GM12801 (cell line): ENCODE data around the gene MAP3K20.

Experiments
- TF ChIP-seq, protein P1 (sequence below): IDR thresholded peaks from one replicate; pipeline ENCODE4 v1.5.1; 2011; ENCODE audit warnings: control low read depth; ENCODE audit not compliant: insufficient read length; ENCODE audit errors: extremely low read depth

MAP3K20 gene

GRCh38 chr2:173032032-173032431, 43.6 kb upstream of the MAP3K20 start:
- TF ChIP-seq, protein P1, sequence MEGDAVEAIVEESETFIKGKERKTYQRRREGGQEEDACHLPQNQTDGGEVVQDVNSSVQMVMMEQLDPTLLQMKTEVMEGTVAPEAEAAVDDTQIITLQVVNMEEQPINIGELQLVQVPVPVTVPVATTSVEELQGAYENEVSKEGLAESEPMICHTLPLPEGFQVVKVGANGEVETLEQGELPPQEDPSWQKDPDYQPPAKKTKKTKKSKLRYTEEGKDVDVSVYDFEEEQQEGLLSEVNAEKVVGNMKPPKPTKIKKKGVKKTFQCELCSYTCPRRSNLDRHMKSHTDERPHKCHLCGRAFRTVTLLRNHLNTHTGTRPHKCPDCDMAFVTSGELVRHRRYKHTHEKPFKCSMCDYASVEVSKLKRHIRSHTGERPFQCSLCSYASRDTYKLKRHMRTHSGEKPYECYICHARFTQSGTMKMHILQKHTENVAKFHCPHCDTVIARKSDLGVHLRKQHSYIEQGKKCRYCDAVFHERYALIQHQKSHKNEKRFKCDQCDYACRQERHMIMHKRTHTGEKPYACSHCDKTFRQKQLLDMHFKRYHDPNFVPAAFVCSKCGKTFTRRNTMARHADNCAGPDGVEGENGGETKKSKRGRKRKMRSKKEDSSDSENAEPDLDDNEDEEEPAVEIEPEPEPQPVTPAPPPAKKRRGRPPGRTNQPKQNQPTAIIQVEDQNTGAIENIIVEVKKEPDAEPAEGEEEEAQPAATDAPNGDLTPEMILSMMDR = no peak

GRCh38 chr2:173033084-173033483, 42.6 kb upstream of the MAP3K20 start:
- TF ChIP-seq, protein P1 = no peak

DNA sequence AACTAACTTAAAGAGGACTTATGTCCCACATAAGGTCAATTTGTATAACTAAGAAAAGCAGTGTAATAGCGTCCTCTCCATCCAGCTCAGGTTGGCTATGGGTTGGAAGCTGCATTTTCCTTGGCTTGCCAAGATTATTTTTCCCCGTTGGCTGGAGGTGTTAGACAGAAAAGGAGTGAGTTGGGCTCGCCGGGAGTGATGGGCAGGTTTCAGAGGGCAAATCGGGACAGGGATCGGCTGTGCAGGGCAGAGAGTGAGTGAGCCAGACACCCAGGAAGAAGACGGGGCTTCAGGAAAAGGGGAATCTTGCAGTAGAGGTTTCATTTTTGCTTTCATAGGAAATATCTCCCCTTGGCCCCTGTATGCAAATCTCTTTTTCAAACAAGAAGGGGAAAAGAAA, 41.5 kb upstream of the MAP3K20 start:
- TF ChIP-seq, protein P1 = no peak

DNA sequence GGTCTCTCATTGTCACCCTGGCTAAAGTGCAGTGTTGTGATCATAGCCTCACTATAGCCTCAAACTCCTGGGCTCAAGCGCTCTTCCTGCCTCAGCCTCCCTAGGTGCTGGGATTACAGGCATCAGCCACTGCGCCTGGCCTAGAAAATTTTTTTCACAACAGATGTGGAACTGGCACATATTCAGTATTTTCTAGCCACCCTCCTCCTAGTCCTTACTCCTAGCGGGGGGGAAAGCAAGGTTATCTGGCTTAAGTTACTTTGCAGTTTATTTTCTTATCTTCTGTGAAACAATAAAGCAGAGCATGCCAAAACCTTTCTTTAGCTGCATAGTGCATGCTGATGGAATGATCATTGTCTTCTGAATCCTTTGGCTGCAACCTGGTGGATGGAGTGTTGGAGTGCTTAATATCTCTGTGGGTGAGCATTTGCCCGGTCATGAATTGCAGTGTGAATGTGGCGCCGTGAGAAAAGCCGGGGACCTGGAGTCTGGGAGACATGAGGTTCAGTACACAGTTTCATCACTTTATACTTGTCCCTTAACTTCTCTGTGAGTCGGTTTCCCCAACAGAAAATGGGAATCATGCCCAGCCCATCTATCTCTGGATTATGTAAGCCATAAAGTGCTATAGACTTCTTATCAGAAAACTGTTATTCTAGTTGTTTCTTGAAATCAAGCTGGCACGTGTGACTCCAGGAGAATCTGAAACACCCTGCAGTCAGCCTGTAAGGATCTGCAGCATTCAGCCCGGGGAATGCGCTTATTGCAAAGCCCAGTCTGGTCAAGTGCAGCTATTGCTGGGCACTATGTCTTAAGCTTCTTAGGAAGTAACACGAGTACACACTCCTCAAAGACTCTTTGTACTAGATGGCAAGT, 38.2 kb upstream of the MAP3K20 start:
- TF ChIP-seq, protein P1 = no peak

DNA sequence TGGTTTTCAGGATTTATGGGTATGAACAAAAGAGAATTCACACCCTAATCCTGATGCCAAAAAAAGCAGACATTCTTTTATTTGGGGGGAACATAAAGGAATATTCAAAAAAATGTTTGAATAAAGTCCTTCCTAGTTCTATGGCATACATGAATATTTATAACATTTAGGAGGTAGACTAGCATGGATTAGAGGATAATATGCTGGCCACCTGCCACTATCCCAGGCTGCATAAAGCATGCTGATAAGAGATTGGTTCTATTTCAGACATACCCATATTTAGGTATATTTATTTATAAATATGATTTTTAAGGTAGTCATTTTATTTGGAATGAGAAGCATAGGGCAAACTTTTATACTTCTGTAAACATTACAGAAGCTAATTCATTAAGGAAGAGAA, 34.9 kb upstream of the MAP3K20 start:
- TF ChIP-seq, protein P1 = no peak

DNA sequence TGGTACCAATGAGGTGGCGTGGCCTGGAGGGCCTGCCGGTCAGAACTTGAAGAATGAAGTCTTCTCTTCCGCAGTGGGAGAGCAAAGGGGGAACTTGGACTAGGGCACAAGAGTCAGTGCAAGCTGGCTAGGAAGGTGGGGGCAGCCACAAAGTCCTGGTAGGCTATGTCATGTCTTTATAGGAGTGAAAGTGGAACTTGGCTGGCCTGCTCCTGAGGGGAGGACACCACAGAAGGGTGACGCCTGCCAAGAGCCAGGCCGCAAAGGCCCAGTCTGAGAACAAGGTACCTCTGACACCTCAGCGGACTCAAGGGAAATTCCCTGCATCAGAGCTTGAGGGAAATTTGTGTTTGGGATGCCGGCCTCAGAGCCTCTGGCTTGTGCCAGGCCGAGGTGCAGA, 32.2 kb upstream of the MAP3K20 start:
- TF ChIP-seq, protein P1 = no peak

DNA sequence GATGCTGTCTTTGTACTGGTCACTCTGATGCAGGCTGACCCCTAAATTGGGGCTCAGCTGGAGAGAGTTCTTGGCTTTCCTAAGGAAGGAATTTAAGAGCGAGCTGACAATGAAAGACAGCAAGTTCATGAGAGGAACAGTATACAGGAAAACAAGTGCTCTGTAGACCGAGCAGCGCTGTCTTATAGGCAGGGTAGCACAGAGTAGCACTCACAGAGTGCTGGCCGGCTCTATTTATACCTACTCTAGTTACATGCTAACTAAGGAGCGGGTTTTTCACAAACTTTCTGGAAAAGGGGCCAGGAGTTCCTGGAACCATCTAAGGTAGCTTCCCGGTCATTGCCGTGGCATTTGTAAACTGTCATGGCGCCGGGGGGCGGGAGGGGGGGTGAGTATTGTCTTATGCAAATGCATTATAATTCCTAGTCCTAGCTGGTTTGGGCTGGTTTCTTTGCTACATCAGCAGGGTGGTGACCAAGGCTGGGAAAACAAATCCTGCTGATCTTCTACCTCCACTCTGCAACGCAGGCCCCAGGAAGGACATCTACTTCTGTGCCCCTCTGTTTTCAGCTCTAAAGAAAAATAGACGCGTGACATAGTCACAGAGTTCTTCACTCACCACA, 31.6 kb upstream of the MAP3K20 start:
- TF ChIP-seq, protein P1 = no peak
